Astrocyte (in vitro differentiated cells and primary cell): ENCODE results near the gene FLT3LG. TPM values are rescaled to one million over a fixed set of nuclear protein-coding genes. Genes with fewer than 3 reads are reported as not detected.

Source experiments
- DNase-seq: peaks from one replicate; pipeline ENCODE4 v3.0.0-alpha.2; 2010; ENCODE audit warnings: low read depth
- FAIRE-seq: peaks from 2 replicates; lab custom pipeline; 2011; peaks lifted over from hg19 to GRCh38; lab: Jason Lieb, UNC
- H2AFZ ChIP-seq: 2 replicates; pipeline ENCODE4 v1.6.0; 2012; ENCODE audit warnings: low read depth, low read length, inconsistent platforms
- H3K27ac ChIP-seq: 2 replicates; pipeline ENCODE4 v1.5.1; 2011; ENCODE audit warnings: low read depth, low read length, inconsistent platforms
- H3K27me3 ChIP-seq: 2 replicates; pipeline ENCODE4 v1.6.0; 2011; ENCODE audit warnings: low read length, inconsistent platforms; ENCODE audit not compliant: insufficient read depth
- H3K36me3 ChIP-seq: 2 replicates; pipeline ENCODE4 v1.5.1; 2011; ENCODE audit warnings: low read length, inconsistent platforms; ENCODE audit not compliant: insufficient read depth
- H3K4me1 ChIP-seq: 2 replicates; pipeline ENCODE4 v1.5.1; 2011; ENCODE audit warnings: low read length, inconsistent platforms; ENCODE audit not compliant: insufficient read depth
- H3K4me2 ChIP-seq: 2 replicates; pipeline ENCODE4 v1.6.0; 2012; ENCODE audit warnings: low read length, inconsistent platforms
- H3K4me3 ChIP-seq: 2 replicates; pipeline ENCODE4 v1.5.1; 2011; ENCODE audit warnings: low read depth, mild to moderate bottlenecking, low read length, inconsistent platforms; ENCODE audit not compliant: insufficient read depth
- H3K79me2 ChIP-seq: 2 replicates; pipeline ENCODE4 v1.6.0; 2012; ENCODE audit warnings: mild to moderate bottlenecking, low read length, inconsistent platforms; ENCODE audit not compliant: insufficient read depth
- H3K9ac ChIP-seq: 2 replicates; pipeline ENCODE4 v1.6.0; 2012; ENCODE audit warnings: mild to moderate bottlenecking, low read length, inconsistent platforms
- H3K9me3 ChIP-seq: 2 replicates; pipeline ENCODE4 v1.5.1; 2012; ENCODE audit warnings: low read depth, mild to moderate bottlenecking, low read length, inconsistent platforms; ENCODE audit not compliant: insufficient read depth
- H4K20me1 ChIP-seq: 2 replicates; pipeline ENCODE4 v1.6.0; 2012; ENCODE audit warnings: low read length, inconsistent platforms; ENCODE audit not compliant: insufficient read depth
- H3K27ac Mint-ChIP-seq: one replicate; pipeline ENCODE4 v1.8.0; 2021; ENCODE audit warnings: mild to moderate bottlenecking, mixed read lengths; ENCODE audit not compliant: unreplicated experiment
- H3K27me3 Mint-ChIP-seq: one replicate; pipeline ENCODE4 v1.8.0; 2021; ENCODE audit warnings: low read depth, mixed read lengths; ENCODE audit not compliant: unreplicated experiment
- H3K36me3 Mint-ChIP-seq: one replicate; pipeline ENCODE4 v1.8.0; 2021; ENCODE audit warnings: low read depth, mixed read lengths; ENCODE audit not compliant: unreplicated experiment
- H3K4me1 Mint-ChIP-seq: one replicate; pipeline ENCODE4 v1.8.0; 2021; ENCODE audit warnings: low read depth, mixed read lengths; ENCODE audit not compliant: unreplicated experiment
- H3K4me3 Mint-ChIP-seq: one replicate; pipeline ENCODE4 v1.8.0; 2021; ENCODE audit warnings: mild to moderate bottlenecking, moderate library complexity, mixed read lengths; ENCODE audit not compliant: unreplicated experiment
- H3K9me3 Mint-ChIP-seq: one replicate; pipeline ENCODE4 v1.8.0; 2021; ENCODE audit warnings: mild to moderate bottlenecking, mixed read lengths; ENCODE audit not compliant: unreplicated experiment
- EZH2 ChIP-seq: IDR thresholded peaks from 2 replicates; pipeline ENCODE4 v1.6.1; 2012; ENCODE audit warnings: mild to moderate bottlenecking, low read length, inconsistent platforms; ENCODE audit not compliant: insufficient read depth
- total RNA-seq: library from RNA; stranded (reverse); gene quantifications from 2 replicates; pipeline ENCODE4 v1.2.1, GENCODE V29; 2021
- TF ChIP-seq, protein P1 (sequence below): IDR thresholded peaks from 2 replicates; pipeline ENCODE4 v1.5.1; 2011; ENCODE audit warnings: low read depth, mild to moderate bottlenecking, inconsistent platforms, low read length, moderate library complexity; ENCODE audit not compliant: insufficient read depth

The FLT3LG gene
- total RNA-seq, 1 donor from 2014 or later: not detected

DNA sequence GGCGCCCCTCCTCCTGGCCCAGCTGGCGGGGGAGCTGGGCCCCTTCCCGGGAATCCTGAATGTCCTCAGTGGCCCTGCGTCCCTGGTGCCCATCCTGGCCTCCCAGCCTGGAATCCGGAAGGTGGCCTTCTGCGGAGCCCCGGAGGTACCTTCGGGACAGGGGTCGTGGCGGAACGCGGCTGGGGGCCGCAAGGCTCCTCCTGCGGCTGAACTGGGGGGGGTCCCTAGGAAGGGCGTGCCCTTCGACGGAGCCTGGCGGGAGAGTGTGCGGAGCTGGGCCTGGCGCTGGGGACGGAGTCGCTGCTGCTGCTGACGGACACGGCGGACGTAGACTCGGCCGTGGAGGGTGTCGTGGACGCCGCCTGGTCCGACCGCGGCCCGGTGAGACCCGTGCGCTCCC lies 12.4 kb upstream of the FLT3LG start:
- FAIRE-seq: no peak
- no peak overlapping the region for H3K9ac ChIP-seq

DNA sequence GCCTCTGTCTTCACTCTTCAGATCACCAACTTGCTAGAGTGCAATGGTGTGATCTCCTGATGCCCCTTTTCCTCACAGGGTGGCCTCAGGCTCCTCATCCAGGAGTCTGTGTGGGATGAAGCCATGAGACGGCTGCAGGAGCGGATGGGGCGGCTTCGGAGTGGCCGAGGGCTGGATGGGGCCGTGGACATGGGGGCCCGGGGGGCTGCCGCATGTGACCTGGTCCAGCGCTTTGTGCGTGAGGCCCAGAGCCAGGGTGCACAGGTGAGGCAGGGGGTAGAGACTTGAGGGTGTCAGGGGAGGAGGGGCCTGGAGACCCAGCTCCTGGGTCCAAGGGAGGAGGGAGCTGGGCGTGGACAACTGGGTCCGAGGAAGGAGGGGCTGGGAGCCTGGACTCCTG lies 11.5 kb upstream of the FLT3LG start:
- H3K27ac Mint-ChIP-seq: no peak overlapping the region
- H3K36me3 Mint-ChIP-seq: no peaks in the 10 kb centered on the region
- Histone ChIP-seq H3K27ac (no peak overlapping the region), H3K9ac (no peak overlapping the region), H2AFZ (no peak overlapping the region), H3K36me3 (no peaks in the 10 kb centered on the region), H3K27me3 (no peaks in the 10 kb centered on the region), H3K4me3 (no peak overlapping the region), H3K4me2 (no peak overlapping the region), H3K4me1 (no peaks in the 10 kb centered on the region), H3K9me3 (no peaks in the 10 kb centered on the region), H3K79me2 (no peaks in the 10 kb centered on the region), H4K20me1 (no peaks in the 10 kb centered on the region)
- H3K4me3 Mint-ChIP-seq: no peak overlapping the region
- no peaks in the 10 kb centered on the region for H3K4me1 Mint-ChIP-seq
- DNase-seq (no peak), FAIRE-seq (no peak)
- H3K9me3 Mint-ChIP-seq: no peaks in the 10 kb centered on the region
- no peak for TF ChIP-seq EZH2
- TF ChIP-seq, protein P1, sequence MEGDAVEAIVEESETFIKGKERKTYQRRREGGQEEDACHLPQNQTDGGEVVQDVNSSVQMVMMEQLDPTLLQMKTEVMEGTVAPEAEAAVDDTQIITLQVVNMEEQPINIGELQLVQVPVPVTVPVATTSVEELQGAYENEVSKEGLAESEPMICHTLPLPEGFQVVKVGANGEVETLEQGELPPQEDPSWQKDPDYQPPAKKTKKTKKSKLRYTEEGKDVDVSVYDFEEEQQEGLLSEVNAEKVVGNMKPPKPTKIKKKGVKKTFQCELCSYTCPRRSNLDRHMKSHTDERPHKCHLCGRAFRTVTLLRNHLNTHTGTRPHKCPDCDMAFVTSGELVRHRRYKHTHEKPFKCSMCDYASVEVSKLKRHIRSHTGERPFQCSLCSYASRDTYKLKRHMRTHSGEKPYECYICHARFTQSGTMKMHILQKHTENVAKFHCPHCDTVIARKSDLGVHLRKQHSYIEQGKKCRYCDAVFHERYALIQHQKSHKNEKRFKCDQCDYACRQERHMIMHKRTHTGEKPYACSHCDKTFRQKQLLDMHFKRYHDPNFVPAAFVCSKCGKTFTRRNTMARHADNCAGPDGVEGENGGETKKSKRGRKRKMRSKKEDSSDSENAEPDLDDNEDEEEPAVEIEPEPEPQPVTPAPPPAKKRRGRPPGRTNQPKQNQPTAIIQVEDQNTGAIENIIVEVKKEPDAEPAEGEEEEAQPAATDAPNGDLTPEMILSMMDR: no peak
- no peaks in the 10 kb centered on the region for H3K27me3 Mint-ChIP-seq

More for the DNA sequence above, 12.4 kb upstream of the FLT3LG start:
- Histone ChIP-seq H3K4me1 (no peaks in the 10 kb centered on the region), H3K4me3 (no peak overlapping the region), H3K79me2 (no peaks in the 10 kb centered on the region), H4K20me1 (no peaks in the 10 kb centered on the region), H2AFZ (no peak overlapping the region), H3K36me3 (no peaks in the 10 kb centered on the region), H3K27ac (no peak overlapping the region), H3K9me3 (no peaks in the 10 kb centered on the region), H3K27me3 (no peaks in the 10 kb centered on the region), H3K4me2 (no peak overlapping the region)
- Mint-ChIP-seq H3K36me3 (no peaks in the 10 kb centered on the region), H3K27ac (no peak overlapping the region), H3K9me3 (no peaks in the 10 kb centered on the region), H3K4me1 (no peaks in the 10 kb centered on the region), H3K27me3 (no peaks in the 10 kb centered on the region), H3K4me3 (no peak overlapping the region)
- TF ChIP-seq EZH2: no peak
- TF ChIP-seq, protein P1: no peak
- no peak for DNase-seq

DNA sequence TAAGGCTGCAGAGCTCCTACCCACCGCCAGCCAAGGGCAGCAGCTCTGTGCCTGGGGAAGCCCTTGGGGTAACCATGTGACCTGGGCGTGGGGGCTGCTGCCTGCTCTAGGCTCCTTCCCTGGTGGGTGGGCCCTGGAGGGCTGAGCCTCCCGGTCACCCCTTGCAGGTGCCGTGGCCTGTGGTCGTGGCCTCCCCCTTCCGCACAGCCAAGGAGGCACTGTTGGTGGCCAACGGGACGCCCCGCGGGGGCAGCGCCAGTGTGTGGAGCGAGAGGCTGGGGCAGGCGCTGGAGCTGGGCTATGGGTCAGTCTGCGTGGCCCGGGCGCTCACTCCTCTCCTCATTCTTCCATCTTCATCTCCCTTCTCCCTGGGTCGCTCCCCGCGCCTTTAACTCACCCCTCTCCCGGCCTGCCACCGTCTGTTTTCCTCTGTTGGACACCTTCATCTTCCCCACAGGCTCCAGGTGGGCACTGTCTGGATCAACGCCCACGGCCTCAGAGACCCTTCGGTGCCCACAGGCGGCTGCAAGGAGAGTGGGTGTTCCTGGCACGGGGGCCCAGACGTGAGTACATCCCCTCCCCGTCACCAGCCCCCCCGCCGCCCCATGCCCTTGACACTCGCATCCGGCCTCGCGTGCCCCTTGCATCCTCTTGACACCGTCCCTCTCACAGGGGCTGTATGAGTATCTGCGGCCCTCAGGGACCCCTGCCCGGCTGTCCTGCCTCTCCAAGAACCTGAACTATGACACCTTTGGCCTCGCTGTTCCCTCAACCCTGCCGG lies 9.9 kb upstream of the FLT3LG start:
- no peaks in the 10 kb centered on the region for H3K4me1 ChIP-seq
- DNase-seq (no peak), FAIRE-seq (no peak)
- TF ChIP-seq, protein P1: no peak
- TF ChIP-seq EZH2: no peak
- no peaks in the 10 kb centered on the region for H3K27me3 ChIP-seq
- H3K27ac Mint-ChIP-seq: no peak overlapping the region
- H3K27me3 Mint-ChIP-seq: no peaks in the 10 kb centered on the region
- no peak overlapping the region for H2AFZ ChIP-seq
- no peaks in the 10 kb centered on the region for H3K9me3 ChIP-seq
- no peaks in the 10 kb centered on the region for H3K9me3 Mint-ChIP-seq
- no peaks in the 10 kb centered on the region for H3K36me3 ChIP-seq
- H4K20me1 ChIP-seq: no peaks in the 10 kb centered on the region
- no peak overlapping the region for H3K9ac ChIP-seq
- H3K36me3 Mint-ChIP-seq: peaks cover 3% of the 10 kb centered on the region
- H3K4me2 ChIP-seq: no peak overlapping the region
- H3K4me3 Mint-ChIP-seq: no peak overlapping the region
- no peak overlapping the region for H3K27ac ChIP-seq
- H3K4me1 Mint-ChIP-seq: no peaks in the 10 kb centered on the region
- H3K79me2 ChIP-seq: no peaks in the 10 kb centered on the region
- H3K4me3 ChIP-seq: no peak overlapping the region
